ENCODE data around the gene FBLN1.
A peak's percentile ranks its signal among the peaks of the same experiment; 100 is the strongest.
"Not testable (repeated sequence)": the region's sequence is repeated elsewhere in the genome, so short reads cannot be mapped to it uniquely, and the experiment has no call there.

FBLN1 gene

GRCh38 chr22:45502215-45503049, at the start of gene FBLN1:
Gene FBLN1 (plus strand): TSS chr22:45502883. CDS start chr22:45502986, 103 bp downstream.
- FAIRE-seq (peak; percentile 88), DNase-seq (ENCODE audit: low spot score) (peak; percentile 80)

- DNase-seq (ENCODE audit: low spot score) (no peak), FAIRE-seq (no peak)
Observed at GRCh38 chr22:45453764-45454163, 48.9 kb upstream of the FBLN1 start.

- DNase-seq (ENCODE audit: low spot score) = no peak
- FAIRE-seq = no peak
Observed at GRCh38 chr22:45454275-45454674, 48.4 kb upstream of the FBLN1 start.

- FAIRE-seq (no peak), DNase-seq (ENCODE audit: low spot score) (no peak)
Observed at GRCh38 chr22:45455212-45455611, 47.5 kb upstream of the FBLN1 start.

GRCh38 chr22:45455621-45456020, 47.1 kb upstream of the FBLN1 start:
- no peak for DNase-seq (ENCODE audit: low spot score)
- FAIRE-seq = no peak

GRCh38 chr22:45456811-45457210, 45.9 kb upstream of the FBLN1 start:
- no peak for FAIRE-seq
- DNase-seq (ENCODE audit: low spot score) = no peak

- DNase-seq (ENCODE audit: low spot score) = no peak
- FAIRE-seq = no peak
Observed at GRCh38 chr22:45458532-45458931, 44.2 kb upstream of the FBLN1 start.

GRCh38 chr22:45459235-45459634, 43.4 kb upstream of the FBLN1 start:
- no peak for DNase-seq (ENCODE audit: low spot score)
- peak; percentile 23 for FAIRE-seq

- no peak for FAIRE-seq
- DNase-seq (ENCODE audit: low spot score) = no peak
Observed at GRCh38 chr22:45460288-45461109, 42.2 kb upstream of the FBLN1 start.

- DNase-seq (ENCODE audit: low spot score) (no peak), FAIRE-seq (no peak)
Observed at GRCh38 chr22:45462034-45462655, 40.5 kb upstream of the FBLN1 start.

- FAIRE-seq; DNase-seq (ENCODE audit: low spot score): not testable (repeated sequence)
Observed at GRCh38 chr22:45463691-45464090, 39.0 kb upstream of the FBLN1 start.

GRCh38 chr22:45465633-45466032, 37.0 kb upstream of the FBLN1 start:
- FAIRE-seq (no peak), DNase-seq (ENCODE audit: low spot score) (no peak)

GRCh38 chr22:45468872-45469271, 33.8 kb upstream of the FBLN1 start:
- FAIRE-seq (no peak), DNase-seq (ENCODE audit: low spot score) (peak; percentile 64)

- DNase-seq (ENCODE audit: low spot score) = no peak
- no peak for FAIRE-seq
Observed at GRCh38 chr22:45469281-45470073, 33.2 kb upstream of the FBLN1 start.

- DNase-seq (ENCODE audit: low spot score) = no peak
- no peak for FAIRE-seq
Observed at GRCh38 chr22:45470871-45471270, 31.8 kb upstream of the FBLN1 start.

- DNase-seq (ENCODE audit: low spot score) (no peak), FAIRE-seq (no peak)
Observed at GRCh38 chr22:45472426-45472825, 30.3 kb upstream of the FBLN1 start.

GRCh38 chr22:45473626-45474237, 29.0 kb upstream of the FBLN1 start:
- DNase-seq (ENCODE audit: low spot score) (no peak), FAIRE-seq (no peak)

GRCh38 chr22:45475063-45475747, 27.5 kb upstream of the FBLN1 start:
- DNase-seq (ENCODE audit: low spot score) (no peak), FAIRE-seq (no peak)

- FAIRE-seq (no peak), DNase-seq (ENCODE audit: low spot score) (no peak)
Observed at GRCh38 chr22:45475851-45476514, 26.7 kb upstream of the FBLN1 start.

- FAIRE-seq = peak; percentile 69
- DNase-seq (ENCODE audit: low spot score) = peak; percentile 53
Observed at GRCh38 chr22:45476814-45477213, 25.9 kb upstream of the FBLN1 start.
